ENCODE measurements around the gene DOK6. TPM values are rescaled to one million over a fixed set of nuclear protein-coding genes. Genes with fewer than 3 reads are reported as not detected.
"Not testable (repeated sequence)": the region's sequence is repeated elsewhere in the genome, so short reads cannot be mapped to it uniquely, and the experiment has no call there.

DOK6 gene
- total RNA-seq, 1 donor = 2.1 TPM

DNA sequence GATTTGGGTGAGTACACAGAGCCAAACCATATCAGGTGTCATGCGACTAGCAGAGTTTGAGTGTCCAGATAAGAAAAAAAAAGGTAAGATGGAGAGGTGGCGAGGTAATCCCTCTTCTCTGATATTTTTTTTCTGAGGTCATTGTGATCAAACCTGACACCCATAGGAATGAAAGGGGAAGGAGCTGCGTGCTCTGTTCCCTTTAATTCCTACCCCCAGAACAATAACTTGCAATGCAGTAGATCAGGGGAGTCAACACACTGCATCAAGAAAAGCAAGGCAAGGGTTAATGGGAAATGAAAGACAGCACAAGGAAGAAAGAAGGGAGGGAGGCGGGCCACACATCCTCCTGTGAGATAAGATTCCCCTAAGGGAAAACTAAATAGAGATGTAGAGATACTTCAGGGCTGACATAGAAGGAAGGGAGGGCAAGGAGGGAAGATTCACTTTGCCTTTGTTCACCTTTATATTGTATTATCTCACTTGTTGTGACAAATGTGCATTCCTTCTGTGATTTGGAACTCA lies 414.2 kb downstream of the DOK6 start:
- TF ChIP-seq, protein P1, sequence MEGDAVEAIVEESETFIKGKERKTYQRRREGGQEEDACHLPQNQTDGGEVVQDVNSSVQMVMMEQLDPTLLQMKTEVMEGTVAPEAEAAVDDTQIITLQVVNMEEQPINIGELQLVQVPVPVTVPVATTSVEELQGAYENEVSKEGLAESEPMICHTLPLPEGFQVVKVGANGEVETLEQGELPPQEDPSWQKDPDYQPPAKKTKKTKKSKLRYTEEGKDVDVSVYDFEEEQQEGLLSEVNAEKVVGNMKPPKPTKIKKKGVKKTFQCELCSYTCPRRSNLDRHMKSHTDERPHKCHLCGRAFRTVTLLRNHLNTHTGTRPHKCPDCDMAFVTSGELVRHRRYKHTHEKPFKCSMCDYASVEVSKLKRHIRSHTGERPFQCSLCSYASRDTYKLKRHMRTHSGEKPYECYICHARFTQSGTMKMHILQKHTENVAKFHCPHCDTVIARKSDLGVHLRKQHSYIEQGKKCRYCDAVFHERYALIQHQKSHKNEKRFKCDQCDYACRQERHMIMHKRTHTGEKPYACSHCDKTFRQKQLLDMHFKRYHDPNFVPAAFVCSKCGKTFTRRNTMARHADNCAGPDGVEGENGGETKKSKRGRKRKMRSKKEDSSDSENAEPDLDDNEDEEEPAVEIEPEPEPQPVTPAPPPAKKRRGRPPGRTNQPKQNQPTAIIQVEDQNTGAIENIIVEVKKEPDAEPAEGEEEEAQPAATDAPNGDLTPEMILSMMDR (IDR thresholded peaks at IDR 0.05; ENCODE audit: insufficient read depth, low read length) = no peak
- DNase-seq (ENCODE audit: low read depth) = no peak
- no peak overlapping the region for H3K4me3 ChIP-seq (ENCODE audit: low read depth, low read length)

DNA sequence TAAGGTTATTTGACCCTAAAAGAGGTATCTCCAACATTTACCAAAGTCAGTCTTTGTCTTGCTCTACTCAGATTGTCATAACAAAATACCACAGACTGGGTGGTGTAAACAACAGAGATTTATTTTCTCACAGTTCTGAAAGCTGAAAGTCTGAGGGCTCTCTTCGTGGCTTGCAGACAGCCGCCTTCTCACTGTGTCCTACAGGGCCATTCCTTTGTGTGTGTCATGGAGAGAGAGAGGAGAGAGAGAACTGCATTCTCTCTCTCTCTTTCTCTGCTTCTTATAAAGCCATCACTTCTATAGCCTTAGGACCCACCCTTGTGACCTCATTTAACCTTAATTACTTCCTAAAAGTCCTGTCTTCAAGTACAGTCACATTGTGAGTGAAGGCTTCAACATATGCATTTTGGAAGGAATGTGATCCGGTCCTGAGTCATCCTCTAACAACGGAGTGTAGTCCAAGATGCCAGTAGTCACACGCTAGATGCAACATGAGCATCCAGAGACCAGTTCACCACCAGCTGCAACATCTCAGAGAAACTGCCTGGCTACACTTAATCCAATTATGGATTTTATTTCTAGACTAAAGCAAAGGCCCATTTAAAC lies 416.8 kb downstream of the DOK6 start:
- H3K4me3 ChIP-seq (ENCODE audit: low read depth, low read length) = no peak overlapping the region
- TF ChIP-seq, protein P1 (IDR thresholded peaks at IDR 0.05; ENCODE audit: insufficient read depth, low read length) = no peak
- DNase-seq (ENCODE audit: low read depth) = peak; percentile 93

DNA sequence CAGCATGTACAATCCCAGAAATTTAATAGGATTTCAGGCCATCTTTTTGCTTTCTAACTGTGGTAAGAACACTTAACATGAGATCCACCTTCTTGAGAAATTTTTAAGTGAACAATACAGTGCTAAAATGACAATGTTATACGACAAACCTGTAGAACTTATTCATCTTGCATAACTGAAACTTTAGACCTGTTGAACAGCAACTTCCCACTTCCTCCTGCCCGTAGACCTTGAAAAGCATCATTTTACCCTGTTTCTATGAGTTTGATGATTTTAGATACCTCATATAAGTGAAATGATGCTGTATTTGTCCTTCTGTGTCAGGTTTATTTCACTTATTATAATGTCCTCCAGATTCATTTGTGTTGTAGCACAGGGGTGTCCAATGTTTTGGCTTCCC lies 418.8 kb downstream of the DOK6 start:
- no peak for DNase-seq (ENCODE audit: low read depth)
- TF ChIP-seq, protein P1 (IDR thresholded peaks at IDR 0.05; ENCODE audit: insufficient read depth, low read length) = no peak
- no peak overlapping the region for H3K4me3 ChIP-seq (ENCODE audit: low read depth, low read length)

DNA sequence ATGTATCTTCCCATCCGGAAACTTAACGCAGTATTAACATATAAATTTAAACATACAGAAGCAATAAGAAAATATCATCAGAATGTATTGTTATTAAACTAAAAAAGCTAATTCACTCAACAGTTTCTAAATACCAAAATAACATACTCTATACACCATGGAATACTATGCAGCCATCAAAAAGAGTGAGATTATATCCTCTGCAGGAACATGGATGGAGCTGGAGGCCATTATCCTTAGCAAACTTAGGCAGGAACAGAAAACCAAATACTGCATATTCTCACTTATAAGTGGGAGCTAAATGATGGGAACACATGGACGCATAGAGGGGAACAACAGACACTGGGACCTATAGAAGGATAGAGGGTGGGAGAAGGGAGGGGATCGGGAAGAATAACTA lies 419.9 kb downstream of the DOK6 start:
- DNase-seq (ENCODE audit: low read depth) = no peak
- TF ChIP-seq, protein P1 (IDR thresholded peaks at IDR 0.05; ENCODE audit: insufficient read depth, low read length) = no peak
- no peak overlapping the region for H3K4me3 ChIP-seq (ENCODE audit: low read depth, low read length)

DNA sequence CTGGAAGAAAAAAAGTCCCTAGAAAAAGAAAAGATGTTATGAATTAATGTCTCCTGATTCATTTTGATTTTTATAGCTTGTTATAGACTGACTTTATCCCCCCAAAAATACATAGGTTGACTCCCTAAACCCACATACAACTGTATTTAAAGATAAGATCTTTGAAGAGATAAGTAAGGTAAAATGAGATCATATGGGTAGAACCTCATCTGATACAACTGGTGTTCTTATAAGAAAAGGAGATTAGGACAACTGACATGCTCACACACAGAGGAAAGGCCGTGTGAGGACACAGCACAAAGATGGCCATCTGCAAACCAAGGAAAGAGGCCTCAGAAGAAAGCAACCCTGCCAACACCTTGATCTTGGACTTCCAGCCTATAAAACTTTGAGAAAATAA lies 429.5 kb downstream of the DOK6 start:
- no peak for DNase-seq (ENCODE audit: low read depth)
- TF ChIP-seq, protein P1 (IDR thresholded peaks at IDR 0.05; ENCODE audit: insufficient read depth, low read length) = no peak
- H3K4me3 ChIP-seq (ENCODE audit: low read depth, low read length) = no peak overlapping the region

DNA sequence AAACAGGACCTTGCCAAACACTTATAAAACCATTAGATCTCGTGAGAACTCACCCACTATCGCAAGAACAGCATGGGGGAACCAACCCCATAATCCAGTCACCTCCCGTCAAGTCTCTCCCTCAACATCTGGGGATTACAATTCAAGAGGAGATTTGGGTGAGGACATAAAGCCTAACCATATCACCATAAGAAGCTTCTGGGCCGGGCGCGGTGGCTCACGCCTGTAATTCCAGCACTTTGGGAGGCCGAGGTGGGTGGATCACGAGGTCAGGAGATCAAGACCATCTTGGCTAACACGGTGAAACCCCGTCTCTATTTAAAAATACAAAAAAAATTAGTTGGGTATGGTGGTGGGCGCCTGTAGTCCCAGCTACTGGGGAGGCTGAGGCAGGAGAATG lies 434.3 kb downstream of the DOK6 start:
- not testable (repeated sequence) for DNase-seq (ENCODE audit: low read depth); H3K4me3 ChIP-seq (ENCODE audit: low read depth, low read length)

DNA sequence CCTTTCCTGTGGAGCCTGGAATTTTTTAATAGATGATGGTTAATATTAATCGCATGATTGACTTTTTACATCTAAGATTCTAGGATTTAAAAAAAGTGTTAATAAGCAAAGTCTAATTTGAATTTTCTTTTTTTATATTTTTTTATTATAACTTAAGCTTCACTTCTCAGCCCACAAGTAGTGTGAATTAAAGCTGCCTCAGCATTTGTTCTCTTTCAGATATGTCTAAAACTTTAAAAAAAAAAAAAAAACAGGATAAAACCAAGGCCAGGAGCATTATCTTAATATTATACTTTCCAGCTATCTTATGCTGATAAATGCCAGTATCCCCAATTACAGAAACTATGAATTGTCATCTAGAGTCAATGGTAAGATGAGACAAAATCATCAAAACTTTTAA lies 437.3 kb downstream of the DOK6 start:
- DNase-seq (ENCODE audit: low read depth) = no peak
- H3K4me3 ChIP-seq (ENCODE audit: low read depth, low read length) = no peak overlapping the region
- TF ChIP-seq, protein P1 (IDR thresholded peaks at IDR 0.05; ENCODE audit: insufficient read depth, low read length) = no peak

Data from fibroblast of the aortic adventitia (primary cell).